ENCODE data around the gene BARD1. TPM values are rescaled to one million over a fixed set of nuclear protein-coding genes. Genes with fewer than 3 reads are reported as not detected.

The BARD1 gene
- total RNA-seq, result 41.9 TPM

DNA sequence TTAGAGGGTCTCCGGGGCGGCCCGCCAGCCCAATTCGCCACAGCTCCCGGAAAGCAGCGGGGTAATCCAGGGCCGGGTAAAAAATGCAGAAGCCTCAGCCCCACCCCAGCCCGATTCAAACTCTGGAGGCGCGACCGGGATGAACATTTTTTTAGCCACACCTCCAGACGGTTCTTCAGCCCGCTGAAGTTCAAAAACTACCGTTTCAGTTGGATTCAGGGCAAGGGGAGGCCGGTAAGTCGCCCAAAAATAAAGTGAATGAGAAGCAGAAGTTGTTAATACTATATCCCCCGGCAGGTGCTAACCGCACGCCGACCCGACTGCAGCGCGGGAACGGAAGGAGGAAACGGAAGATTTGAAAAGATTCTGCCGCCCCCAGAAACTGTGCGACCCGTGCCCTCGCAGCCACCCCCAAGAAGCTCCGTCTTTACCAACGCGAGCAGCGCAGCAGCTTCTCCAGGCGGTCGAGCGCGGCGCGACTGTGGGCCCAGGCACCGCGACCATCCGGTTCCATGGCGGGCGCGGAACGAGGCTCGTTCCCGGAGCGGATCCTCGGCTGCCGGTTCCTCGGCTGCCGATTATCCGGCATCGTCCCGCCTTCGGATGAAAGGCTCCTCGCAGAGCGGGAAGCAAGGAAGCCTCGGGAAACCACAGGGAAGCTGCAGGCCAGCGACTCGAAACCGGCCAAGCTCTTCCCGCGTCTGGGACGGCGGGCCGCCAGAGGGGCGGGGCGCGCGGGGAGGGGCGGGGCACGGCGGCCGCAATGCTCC is at the start of gene BARD1:
TSS of gene BARD1 (minus strand) at position 703 of the 770 bp plus-strand sequence. CDS start at position 589, 114 bp downstream.

Small RNA genes within 50 kb of the gene (small RNA-seq; reads per million reads assigned to genes)
- gene SNORA70I (ENCODE audit: low replicate concordance), result 0.74 reads per million, percentile 76 among the genes with 10 or more reads in this experiment

Data from metanephros (tissue), 2 donors.